Retina (tissue), 1 donor: ENCODE measurements around the gene SH3BP4.

Experiments
- DNase-seq: peaks from one replicate; pipeline ENCODE4 v3.0.0-alpha.2; 2016

Gene SH3BP4

DNA sequence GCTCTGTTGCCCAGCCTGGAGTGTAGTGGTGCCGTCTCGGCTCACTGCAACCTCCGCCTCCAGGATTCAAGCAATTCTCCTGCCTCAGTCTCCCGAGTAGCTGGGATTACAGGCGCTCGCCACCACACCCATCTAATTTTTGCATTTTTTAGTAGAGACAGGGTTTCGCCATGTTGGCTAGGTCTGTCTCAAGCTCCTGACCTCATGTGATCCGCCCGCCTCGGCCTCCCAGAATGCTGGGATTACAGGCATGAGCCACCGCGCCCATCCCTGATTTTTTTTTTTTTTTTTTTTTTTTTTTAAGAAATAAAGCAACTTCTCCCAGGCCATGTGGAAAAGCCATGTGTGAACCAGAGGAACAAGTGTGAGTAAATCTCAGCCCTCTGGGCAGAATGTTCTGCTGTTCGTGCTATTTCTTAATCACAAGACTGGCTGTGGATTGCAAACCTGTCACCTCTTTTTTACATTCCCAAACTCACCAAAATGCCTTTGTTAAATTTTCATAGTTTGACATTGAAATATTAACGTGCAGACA, 6.4 kb upstream of the SH3BP4 start:
- no peak for DNase-seq

- no peak for DNase-seq
Observed at GRCh38 chr2:234947556-234947955, 4.3 kb upstream of the SH3BP4 start.

DNA sequence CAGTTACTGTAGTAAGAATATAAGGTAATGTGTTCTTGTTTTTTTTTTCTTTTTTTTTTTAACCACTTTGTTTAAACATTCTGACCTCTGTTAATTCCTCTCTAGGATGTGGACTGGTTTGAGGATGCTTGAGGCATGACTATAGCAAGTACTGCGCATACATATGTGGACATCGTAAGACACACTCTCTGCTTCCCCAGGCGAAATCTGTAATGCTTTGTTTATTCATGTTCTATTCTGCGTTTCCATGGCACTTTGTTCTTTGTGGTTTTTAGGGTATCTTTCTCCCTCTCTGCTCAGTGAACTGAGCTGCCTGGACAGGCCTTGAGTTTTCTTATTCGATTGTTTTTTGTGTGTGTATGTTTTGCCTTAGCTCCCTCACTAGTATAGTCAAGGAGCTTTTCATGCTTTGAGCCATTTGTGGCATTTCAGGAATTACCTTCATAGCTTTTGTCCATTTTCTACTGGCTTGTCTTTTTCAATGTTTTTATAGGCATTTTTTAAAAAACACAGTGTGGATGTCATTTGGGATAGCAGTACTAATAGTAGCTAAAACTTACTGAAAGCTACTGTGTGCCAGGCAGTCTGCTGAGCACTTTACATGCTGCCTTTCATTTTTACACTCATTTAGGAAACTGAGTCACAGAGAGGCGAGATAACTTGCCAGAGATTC, 1.9 kb upstream of the SH3BP4 start:
- no peak for DNase-seq

GRCh38 chr2:234950435-234950729, 1.4 kb upstream of the SH3BP4 start:
- no peak for DNase-seq

GRCh38 chr2:234950730-234951663, 820 bp upstream of the SH3BP4 start:
- DNase-seq = peak; percentile 64

- DNase-seq = peak; percentile 83
Observed at GRCh38 chr2:234952270-234953115, 676 bp downstream of the SH3BP4 start.

DNA sequence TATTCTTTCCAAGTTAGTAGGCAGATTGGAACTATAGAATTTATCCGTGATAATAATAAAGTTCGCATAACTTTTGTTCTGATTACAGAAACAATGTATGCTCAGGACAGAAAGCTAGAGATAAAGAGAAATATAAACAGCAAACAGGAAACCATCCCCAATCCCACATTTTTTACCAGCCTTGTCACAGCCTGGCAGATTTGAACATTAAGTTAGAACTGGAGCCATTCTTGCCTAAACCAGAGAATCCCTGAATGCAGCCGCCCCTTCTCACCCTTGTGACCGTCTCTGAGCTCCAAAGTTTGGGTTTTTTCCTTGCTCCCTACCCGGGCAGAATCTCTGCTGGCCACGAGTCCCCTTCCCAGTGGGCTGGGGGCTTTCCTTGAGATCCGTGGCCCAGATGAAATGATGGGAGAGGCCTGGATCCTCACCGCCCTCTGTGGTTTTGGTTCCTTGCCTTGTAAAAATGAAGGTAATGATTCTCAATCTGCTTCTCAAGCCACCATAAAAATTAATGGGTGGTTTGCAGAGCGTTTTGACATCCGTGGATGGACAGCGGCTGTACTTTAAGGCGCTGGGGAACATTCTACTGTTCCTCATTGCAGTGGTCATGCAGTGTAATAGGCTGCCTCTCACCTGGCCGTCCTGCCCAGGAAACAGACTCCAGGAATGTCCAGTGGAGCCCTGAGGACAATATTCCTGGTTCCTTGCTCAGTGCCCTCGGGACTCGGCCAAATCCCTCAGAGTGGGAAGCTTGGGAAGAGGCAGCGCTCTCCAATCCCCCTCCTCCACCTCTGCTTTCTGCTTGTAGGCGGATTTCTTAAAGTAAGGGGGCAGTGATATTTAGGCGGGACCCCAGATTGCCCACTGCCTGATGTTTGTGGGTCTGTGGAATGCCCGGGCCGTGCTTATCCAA, 1.6 kb downstream of the SH3BP4 start:
- DNase-seq = no peak

GRCh38 chr2:234954551-234954992, 2.8 kb downstream of the SH3BP4 start:
- DNase-seq = no peak

DNA sequence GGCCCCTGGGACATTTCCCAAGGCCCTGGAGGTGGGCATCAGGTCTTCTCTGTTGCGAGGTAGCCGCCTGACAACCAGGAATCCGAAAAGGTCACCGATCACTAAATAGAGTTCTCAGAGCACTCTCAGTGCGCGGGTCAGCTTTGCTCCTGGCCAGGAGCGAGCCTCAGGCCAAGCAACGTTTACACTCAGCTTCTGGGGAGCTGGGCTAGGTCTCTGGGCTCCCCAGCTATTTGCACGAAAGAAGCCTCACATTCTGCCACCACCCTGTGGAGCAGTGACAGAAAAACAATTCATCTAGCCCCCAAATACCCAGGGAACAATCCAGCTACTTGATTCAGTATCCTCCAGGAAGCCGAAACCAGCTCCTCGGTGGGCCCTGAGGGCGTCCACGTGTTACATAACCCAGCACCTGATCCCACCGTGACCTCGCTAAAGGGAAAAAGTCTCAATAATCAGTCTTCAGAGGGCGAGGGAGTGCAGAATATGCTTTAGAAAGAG, 3.3 kb downstream of the SH3BP4 start:
- no peak for DNase-seq

DNA sequence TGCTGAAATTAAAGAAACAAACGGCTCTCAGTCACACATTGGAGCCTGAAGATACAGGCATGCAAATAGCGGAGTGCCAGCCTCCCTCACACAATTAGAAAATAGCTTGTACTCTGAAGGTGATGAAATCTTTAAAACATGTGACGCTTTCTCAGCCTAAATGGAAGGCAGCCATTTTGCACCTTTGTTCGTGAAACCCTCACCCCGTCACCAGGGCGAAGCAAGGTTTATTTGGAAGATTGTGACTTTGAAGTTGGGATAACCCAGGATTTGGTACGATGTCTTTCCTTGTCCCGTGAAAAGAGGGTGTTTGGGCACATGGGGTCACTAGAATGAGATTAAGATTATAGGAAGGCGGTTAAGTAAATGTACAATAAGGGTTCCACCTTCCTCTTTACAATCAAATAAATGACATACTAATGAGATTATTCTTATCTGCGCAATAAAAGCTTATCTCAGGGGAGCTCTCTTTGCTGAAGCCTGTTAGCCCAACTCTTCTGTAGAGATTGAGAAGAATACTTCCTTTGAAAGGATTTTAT, 4.2 kb downstream of the SH3BP4 start:
- no peak for DNase-seq

GRCh38 chr2:234957834-234958135, 6.0 kb downstream of the SH3BP4 start:
- DNase-seq = no peak

DNA sequence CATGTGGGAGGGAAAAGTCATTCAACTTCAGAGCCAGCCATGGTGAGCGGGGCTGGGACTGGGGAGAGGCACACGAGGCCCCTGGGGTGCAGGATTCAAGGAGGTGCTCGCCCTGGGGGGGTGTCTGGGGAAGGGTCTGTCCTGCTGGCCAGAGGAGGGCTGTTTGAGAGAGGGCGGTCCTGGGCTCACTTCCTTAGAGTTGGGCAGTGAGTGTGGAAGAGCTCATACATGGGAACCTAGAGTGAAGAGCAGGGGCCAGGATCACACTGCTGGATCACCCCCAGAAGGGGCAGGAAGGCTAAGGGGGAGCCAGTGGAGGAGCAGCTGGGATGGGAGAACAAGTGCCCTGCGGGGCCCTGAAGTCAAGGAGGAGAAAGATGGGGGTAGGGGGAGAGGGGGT, 6.5 kb downstream of the SH3BP4 start:
- no peak for DNase-seq

GRCh38 chr2:234958746-234959395, 7.1 kb downstream of the SH3BP4 start:
- DNase-seq = no peak

GRCh38 chr2:234960175-234961088, 8.6 kb downstream of the SH3BP4 start:
- no peak for DNase-seq

DNA sequence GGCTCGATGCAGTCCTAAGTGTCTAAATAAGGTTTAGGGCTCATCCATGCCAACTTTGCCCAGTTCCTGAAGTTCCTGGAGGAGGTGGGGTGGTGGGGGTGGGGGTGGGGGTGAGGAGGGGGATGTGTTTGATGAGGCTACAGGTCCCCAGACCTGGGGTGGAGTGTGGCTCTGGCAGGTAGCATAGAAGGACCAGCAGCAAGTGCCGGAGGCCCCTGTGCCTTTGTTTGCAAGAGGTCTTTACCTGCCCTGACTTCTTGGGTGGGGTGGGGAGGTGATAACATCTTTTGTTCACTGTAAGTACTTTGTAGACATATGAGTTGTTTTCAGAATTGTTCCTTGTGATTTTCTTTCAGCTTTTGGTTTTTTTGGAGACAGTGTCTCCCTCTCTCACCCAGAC, 10.0 kb downstream of the SH3BP4 start:
- DNase-seq = no peak

DNA sequence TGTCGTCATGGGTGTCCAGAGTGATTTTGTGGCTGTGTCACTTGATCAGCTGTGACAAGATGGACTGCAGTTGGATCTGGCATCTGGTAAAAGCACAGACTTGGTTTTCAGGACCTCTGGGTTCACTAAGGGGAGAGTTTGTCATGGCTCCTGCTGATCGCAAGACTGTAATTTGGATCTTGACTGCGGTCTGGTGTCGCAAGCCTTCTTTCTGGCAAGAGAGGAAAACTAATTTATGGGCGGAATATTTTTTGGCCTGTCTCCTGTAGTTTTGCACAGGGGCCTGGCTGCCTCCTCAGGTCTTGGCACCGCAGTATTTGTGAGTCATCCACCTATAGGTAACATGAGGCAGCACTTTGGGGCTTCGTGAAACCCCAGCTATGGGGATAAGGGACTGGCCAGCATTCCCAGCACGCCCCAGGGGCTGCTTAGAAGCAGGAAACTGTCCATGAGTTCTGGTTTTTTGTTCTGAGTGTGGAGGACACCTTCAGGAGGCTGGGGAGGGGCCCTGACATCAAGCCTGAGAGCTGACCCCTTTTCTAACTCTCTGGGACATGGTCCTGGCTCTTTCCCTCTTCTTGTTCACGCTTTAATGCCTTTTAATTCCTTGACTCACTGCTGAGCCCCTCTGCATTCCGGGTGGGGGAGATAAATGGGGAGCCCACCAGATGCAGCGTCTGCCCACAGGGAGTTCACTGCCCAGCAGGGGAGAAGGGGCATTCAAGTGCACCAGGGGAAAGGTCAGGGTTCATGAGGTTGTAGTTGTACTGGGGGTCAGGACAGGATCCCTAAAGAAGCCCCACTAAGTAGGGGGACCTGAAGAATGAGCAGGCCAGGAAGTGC, 12.2 kb downstream of the SH3BP4 start:
- no peak for DNase-seq

DNA sequence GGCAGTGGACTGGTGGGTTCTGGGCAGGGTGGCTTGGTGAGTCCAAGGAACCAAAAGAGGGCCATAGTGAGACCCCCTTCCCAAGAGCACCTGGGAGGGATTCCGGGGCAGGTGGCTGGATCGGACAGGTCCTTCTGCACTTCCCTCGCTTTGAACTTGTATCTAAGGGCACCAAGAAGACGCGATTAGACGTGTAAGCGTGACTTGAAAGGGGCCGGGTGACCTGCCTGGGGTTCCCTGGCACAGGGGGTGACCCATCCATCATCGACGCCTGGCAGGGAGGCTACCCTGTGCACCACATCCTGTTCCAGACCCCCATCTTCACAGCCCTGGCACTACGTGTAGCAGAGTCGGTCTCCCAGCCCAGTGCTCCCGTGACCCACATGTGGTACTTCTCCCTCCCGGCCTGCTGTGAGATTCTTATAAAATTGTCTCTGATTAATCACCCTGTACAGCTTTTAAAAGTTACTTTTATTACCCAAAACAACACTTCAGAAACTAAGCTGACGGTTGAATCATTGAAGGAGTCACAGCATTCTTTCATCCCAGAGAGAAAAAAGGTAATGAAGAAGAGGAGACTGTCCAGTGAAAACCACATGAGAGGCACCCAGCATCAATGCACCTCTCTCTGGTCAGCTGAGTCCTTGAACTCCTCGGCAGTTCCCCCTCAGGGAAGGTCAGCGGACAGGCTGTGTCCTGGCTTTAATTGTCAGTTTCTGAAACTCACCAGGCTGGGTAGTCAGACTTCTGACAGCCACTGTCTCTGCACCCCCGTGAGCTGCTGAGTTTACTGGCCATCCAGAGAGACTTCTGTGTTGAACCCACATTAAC, 13.0 kb downstream of the SH3BP4 start:
- no peak for DNase-seq

GRCh38 chr2:234966340-234966739, 14.5 kb downstream of the SH3BP4 start:
- no peak for DNase-seq
